Osteoblast (primary cell): Measurements from ENCODE around the gene OR2T5. TPM values are rescaled to one million over a fixed set of nuclear protein-coding genes. Genes with fewer than 3 reads are reported as not detected.
"Not testable (repeated sequence)": the region's sequence is repeated elsewhere in the genome, so short reads cannot be mapped to it uniquely, and the experiment has no call there.

Experiments
- DNase-seq: peaks from one replicate; pipeline ENCODE4 v3.0.0; 2011; ENCODE audit warnings: low spot score, mixed read lengths; ENCODE audit not compliant: insufficient read length; ENCODE audit errors: missing footprints
- H2AFZ ChIP-seq: 2 replicates; pipeline ENCODE4 v1.6.0; 2011; ENCODE audit warnings: mild to moderate bottlenecking, low read length
- H3K27ac ChIP-seq: 2 replicates; pipeline ENCODE4 v1.5.1; 2011; ENCODE audit warnings: mild to moderate bottlenecking, low read depth, low read length, moderate library complexity
- H3K27me3 ChIP-seq: 2 replicates; pipeline ENCODE4 v1.6.0; 2012; ENCODE audit warnings: mild to moderate bottlenecking, control low read depth, inconsistent platforms, low read length, moderate library complexity; ENCODE audit not compliant: insufficient read depth
- H3K36me3 ChIP-seq: 2 replicates; pipeline ENCODE4 v1.5.1; 2011; ENCODE audit warnings: mild to moderate bottlenecking, low read length, control low read depth, moderate library complexity; ENCODE audit not compliant: insufficient read depth
- H3K4me1 ChIP-seq: 2 replicates; pipeline ENCODE4 v1.5.1; 2011; ENCODE audit warnings: mild to moderate bottlenecking, low read length, control low read depth, moderate library complexity; ENCODE audit not compliant: insufficient read depth
- H3K4me2 ChIP-seq: 2 replicates; pipeline ENCODE4 v1.6.0; 2011; ENCODE audit warnings: mild to moderate bottlenecking, low read length; ENCODE audit not compliant: insufficient read depth
- H3K4me3 ChIP-seq: fragments of 200-600 bp; sonication (generic); 3 replicates; pipeline ENCODE4 v1.5.1; 2012; ENCODE audit warnings: mild to moderate bottlenecking, low read length, inconsistent platforms; ENCODE audit not compliant: insufficient read depth
- H3K79me2 ChIP-seq: 2 replicates; pipeline ENCODE4 v1.6.0; 2012; ENCODE audit warnings: mild to moderate bottlenecking, low read length, control low read depth, inconsistent platforms; ENCODE audit not compliant: insufficient read depth
- H3K9me3 ChIP-seq: 2 replicates; pipeline ENCODE4 v1.5.1; 2011; ENCODE audit warnings: low read depth, low read length, control low read depth
- H4K20me1 ChIP-seq: 2 replicates; pipeline ENCODE4 v1.6.0; 2012; ENCODE audit warnings: mild to moderate bottlenecking, low read length, control low read depth; ENCODE audit not compliant: insufficient read depth
- total RNA-seq: library from RNA; depleted of rRNA; stranded (reverse); fragments of >200 nt; gene quantifications from 2 replicates; pipeline ENCODE4 v1.2.3, GENCODE V29; 2012

OR2T5 gene, protein sequence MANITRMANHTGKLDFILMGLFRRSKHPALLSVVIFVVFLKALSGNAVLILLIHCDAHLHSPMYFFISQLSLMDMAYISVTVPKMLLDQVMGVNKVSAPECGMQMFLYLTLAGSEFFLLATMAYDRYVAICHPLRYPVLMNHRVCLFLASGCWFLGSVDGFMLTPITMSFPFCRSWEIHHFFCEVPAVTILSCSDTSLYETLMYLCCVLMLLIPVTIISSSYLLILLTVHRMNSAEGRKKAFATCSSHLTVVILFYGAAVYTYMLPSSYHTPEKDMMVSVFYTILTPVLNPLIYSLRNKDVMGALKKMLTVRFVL
- total RNA-seq = not detected in 2 replicates

DNA sequence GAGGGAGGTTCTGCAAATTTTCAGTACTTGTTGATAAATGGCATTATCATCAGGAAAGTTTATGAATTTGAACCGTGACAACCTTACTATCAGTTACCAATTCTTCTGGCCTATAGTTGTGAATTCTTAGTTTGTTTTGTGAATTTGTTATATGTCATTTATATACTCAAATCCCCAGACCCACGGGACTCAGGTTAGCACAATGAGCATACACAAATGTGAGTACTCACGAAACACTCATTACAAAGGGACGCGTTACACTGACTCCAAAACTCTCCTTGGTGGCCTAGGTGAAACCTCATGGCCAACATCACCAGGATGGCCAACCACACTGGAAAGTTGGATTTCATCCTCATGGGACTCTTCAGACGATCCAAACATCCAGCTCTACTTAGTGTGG, at the start of gene OR2T5:
OR2T5 (plus strand) TSS at position 301 of the 400 bp plus-strand sequence; CDS start at position 301, 0 bp downstream.
- not testable (repeated sequence) for DNase-seq, H3K4me2 ChIP-seq, H2AFZ ChIP-seq, H4K20me1 ChIP-seq, H3K27me3 ChIP-seq, H3K4me3 ChIP-seq, H3K9me3 ChIP-seq, H3K27ac ChIP-seq, H3K4me1 ChIP-seq, H3K36me3 ChIP-seq, H3K79me2 ChIP-seq

- H2AFZ ChIP-seq, H4K20me1 ChIP-seq, H3K4me1 ChIP-seq, H3K27ac ChIP-seq, DNase-seq, H3K79me2 ChIP-seq, H3K4me3 ChIP-seq, H3K36me3 ChIP-seq, H3K4me2 ChIP-seq, H3K9me3 ChIP-seq, H3K27me3 ChIP-seq: not testable (repeated sequence)
Measured at GRCh38 chr1:248438668-248439067, 49.7 kb upstream of the OR2T5 start.

- H3K4me1 ChIP-seq, H3K79me2 ChIP-seq, H2AFZ ChIP-seq, H3K4me3 ChIP-seq, DNase-seq, H4K20me1 ChIP-seq, H3K9me3 ChIP-seq, H3K27me3 ChIP-seq, H3K27ac ChIP-seq, H3K36me3 ChIP-seq, H3K4me2 ChIP-seq: not testable (repeated sequence)
Measured at GRCh38 chr1:248439283-248439682, 49.1 kb upstream of the OR2T5 start.

DNA sequence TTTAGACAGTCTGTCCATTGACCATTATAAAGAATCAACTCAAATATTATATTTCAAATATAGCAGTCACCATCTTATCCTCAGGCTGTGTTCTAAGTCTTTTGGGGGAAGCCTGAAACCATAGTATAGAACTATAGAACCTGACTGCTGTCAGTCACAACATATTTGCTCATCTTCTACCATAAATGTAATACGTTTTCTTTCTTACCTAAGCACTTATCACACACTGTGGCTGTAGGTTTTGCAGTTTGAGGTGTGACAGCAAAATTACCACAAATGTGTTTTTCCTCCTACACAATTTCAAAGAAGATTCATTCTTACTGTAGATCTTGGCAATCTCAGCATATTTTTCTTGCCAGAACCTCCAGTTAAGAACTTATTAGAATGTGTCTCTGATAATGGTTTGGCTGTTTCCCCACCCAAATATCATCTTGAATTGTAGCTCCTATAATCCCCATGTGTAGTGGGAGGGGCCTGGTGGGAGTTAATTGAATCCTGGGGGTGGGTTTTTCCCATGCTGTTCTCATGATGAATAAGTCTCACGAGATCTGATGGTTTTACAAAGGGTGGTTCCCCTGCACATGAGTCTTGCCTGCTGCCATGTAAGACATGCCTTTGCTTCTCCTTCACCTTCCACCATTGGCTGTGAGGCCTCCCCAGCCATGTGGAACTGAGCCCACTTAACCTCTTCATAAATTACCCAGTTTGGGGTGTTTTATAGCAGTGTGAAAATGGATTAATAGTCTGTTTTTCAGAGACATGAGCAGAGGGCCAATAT, 45.7 kb upstream of the OR2T5 start:
- not testable (repeated sequence) for H3K9me3 ChIP-seq, H3K79me2 ChIP-seq, H3K36me3 ChIP-seq, H3K27ac ChIP-seq, H3K4me1 ChIP-seq, DNase-seq, H4K20me1 ChIP-seq, H3K27me3 ChIP-seq, H2AFZ ChIP-seq, H3K4me3 ChIP-seq, H3K4me2 ChIP-seq

DNA sequence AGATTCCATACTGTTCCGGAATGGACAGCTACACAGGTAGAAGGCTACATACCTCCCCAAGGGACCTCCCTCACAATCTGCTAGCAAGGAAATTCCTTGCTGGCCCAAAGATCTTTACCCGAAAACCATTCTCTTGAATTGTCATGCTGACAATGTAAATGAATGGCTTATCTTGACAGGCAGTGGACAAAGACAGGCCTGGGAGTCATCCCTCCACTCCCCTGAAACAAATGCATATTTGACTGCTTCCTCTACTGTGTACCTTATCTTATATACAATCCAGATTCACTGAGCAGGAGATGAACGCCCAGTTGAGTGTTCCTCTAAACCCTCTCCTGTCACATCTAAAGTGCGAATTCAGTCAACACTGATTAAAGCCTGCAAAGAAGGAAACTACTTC, 43.8 kb upstream of the OR2T5 start:
- H3K27me3 ChIP-seq, DNase-seq, H3K27ac ChIP-seq, H3K4me3 ChIP-seq, H3K4me2 ChIP-seq, H3K4me1 ChIP-seq, H2AFZ ChIP-seq, H4K20me1 ChIP-seq, H3K79me2 ChIP-seq, H3K36me3 ChIP-seq, H3K9me3 ChIP-seq: not testable (repeated sequence)

DNA sequence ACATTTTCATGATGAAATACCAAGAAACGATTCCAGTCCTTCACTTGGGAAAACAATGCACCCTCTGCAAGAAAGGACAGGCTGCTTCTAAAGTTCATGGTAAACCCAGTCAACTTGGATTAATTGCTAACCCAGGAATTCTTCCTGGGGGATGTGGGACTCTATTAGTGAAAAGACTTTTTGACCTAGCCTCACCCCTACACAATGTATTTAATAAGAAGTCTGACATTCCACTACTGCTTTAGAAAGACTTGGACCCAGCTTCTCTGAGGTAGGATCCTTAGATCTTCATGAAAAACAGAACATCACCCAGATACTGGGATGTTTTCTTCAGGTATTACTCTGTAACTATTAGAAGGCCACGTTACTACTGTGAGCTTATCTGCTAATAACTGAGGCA, 43.0 kb upstream of the OR2T5 start, which contains the start of gene OR2T2:
OR2T2 (plus strand) TSS at position 239 of the 400 bp plus-strand sequence. CDS start 7,161 bp downstream, outside the sequence.
- not testable (repeated sequence) for H3K27ac ChIP-seq, H3K4me2 ChIP-seq, H3K9me3 ChIP-seq, DNase-seq, H3K36me3 ChIP-seq, H3K4me3 ChIP-seq, H3K79me2 ChIP-seq, H2AFZ ChIP-seq, H3K4me1 ChIP-seq, H4K20me1 ChIP-seq, H3K27me3 ChIP-seq

DNA sequence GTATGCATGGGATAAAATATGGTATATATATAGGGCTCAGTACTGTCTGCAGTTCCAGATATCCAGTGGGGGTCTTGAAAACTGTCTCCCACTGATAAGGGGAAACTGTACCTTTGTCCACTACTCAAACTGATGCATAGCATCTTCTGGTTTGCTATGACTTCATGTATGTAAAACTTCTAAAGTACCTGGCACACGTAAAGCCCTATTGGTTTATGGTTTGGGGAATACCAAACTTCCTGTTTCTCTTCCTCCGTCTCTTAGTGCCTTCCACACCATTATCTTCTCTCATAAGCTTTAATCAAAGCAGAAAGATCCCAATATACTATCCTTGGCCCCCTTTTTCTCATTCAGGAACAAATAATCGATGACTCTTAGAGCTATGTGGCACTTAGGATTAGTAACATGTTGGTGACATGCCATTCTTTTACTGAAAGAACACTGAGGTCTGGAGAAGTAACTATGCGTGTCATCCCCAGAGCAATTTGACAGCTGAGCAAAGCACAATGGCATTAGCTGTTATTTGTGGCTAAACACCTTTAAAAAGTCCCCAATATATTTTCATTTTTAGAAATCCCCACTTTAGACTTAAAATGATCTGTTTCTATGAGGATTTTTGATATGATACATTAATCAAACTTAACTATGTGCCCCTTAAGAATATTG, 39.8 kb upstream of the OR2T5 start:
- not testable (repeated sequence) for H3K79me2 ChIP-seq, DNase-seq, H3K4me1 ChIP-seq, H3K4me2 ChIP-seq, H2AFZ ChIP-seq, H3K27me3 ChIP-seq, H3K36me3 ChIP-seq, H4K20me1 ChIP-seq, H3K27ac ChIP-seq, H3K4me3 ChIP-seq, H3K9me3 ChIP-seq

- H3K27ac ChIP-seq, H3K36me3 ChIP-seq, DNase-seq, H3K4me1 ChIP-seq, H3K27me3 ChIP-seq, H3K4me2 ChIP-seq, H3K79me2 ChIP-seq, H3K4me3 ChIP-seq, H2AFZ ChIP-seq, H3K9me3 ChIP-seq, H4K20me1 ChIP-seq: not testable (repeated sequence)
Measured at GRCh38 chr1:248449821-248450465, 38.4 kb upstream of the OR2T5 start.
